Brain microvascular endothelial cell (primary cell): Measurements from ENCODE around the gene FOXL1.

Experiments
- DNase-seq: peaks from one replicate; pipeline ENCODE4 v3.0.0-alpha.2; 2020
- H3K27ac ChIP-seq: fragments of 250-450 bp; sonication (Bioruptor Pico); 2 replicates; pipeline ENCODE4 v1.5.1; 2020; ENCODE audit warnings: mild to moderate bottlenecking, moderate library complexity
- H3K27me3 ChIP-seq: fragments of 250-450 bp; sonication (Bioruptor Pico); replicated peaks from 2 replicates; pipeline ENCODE4 v1.5.1; 2020; ENCODE audit warnings: mild to moderate bottlenecking
- H3K36me3 ChIP-seq: fragments of 250-450 bp; sonication (Bioruptor Pico); replicated peaks from 2 replicates; pipeline ENCODE4 v1.5.1; 2020; ENCODE audit warnings: mild to moderate bottlenecking
- H3K4me3 ChIP-seq: 2 replicates; pipeline ENCODE4 v1.5.1; 2011; ENCODE audit warnings: low read depth, mild to moderate bottlenecking, control low read depth, low read length, moderate library complexity
- CTCF ChIP-seq: IDR thresholded peaks from 2 replicates; pipeline ENCODE4 v1.5.1; 2011; ENCODE audit warnings: low read depth, mild to moderate bottlenecking, moderate library complexity, low read length, control low read depth, inconsistent platforms; ENCODE audit errors: missing control alignments
- in situ Hi-C: cut with HindIII; loops from 2 replicates; pipeline ENCODE4 v1.10.0; 2017; ENCODE audit warnings: low sequenced_read_pairs, low pct_ligation_motif_present

Gene FOXL1

GRCh38 chr16:86537486-86537885, 40.9 kb upstream of the FOXL1 start:
- DNase-seq = no peak
- in situ Hi-C loops = no loop called here
- TF ChIP-seq CTCF = no peak
- Histone ChIP-seq H3K36me3 (peaks cover 40% of the 10 kb centered on the region), H3K4me3 (no peak overlapping the region), H3K27me3 (no peaks in the 10 kb centered on the region), H3K27ac (no peak overlapping the region)

DNA sequence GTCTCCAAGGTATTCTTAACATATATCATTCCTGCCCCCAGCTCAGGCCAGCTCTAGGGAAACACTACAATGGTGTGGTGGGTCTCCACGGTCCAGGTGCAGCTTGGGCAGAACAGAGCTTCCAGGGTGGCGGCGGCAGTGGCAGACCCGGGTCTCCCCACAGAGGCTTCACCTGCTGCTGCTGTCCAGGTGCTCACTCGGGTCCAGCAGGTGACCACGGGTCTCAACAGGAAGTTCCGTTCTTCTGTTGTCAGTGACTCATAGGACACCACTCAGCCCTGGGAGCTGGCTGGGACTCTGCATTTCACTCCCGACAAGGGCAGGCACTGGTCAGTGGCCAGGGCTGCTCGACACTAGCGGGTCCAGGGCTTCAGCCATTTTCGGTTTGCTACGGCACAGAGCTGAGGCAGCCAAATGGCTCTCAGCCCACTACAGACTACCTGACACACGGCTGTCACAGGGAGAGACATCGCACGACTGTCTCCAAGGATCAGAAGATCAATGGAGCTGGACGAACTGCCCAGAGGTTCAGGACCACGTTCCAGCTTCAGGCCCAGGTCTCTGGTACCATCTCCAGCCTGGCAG, 40.1 kb upstream of the FOXL1 start:
- TF ChIP-seq CTCF = no peak
- Histone ChIP-seq H3K27ac (no peak overlapping the region), H3K4me3 (no peak overlapping the region), H3K27me3 (no peaks in the 10 kb centered on the region), H3K36me3 (peaks cover 40% of the 10 kb centered on the region)
- DNase-seq = no peak
- in situ Hi-C loops = no loop called here

GRCh38 chr16:86540894-86541293, 37.5 kb upstream of the FOXL1 start:
- no peak overlapping the region for H3K4me3 ChIP-seq
- DNase-seq = no peak
- no peak overlapping the region for H3K27ac ChIP-seq
- no peaks in the 10 kb centered on the region for H3K27me3 ChIP-seq
- in situ Hi-C loops = no loop called here
- no peak for TF ChIP-seq CTCF
- H3K36me3 ChIP-seq = peaks cover 43% of the 10 kb centered on the region

GRCh38 chr16:86541560-86541959, 36.8 kb upstream of the FOXL1 start:
- no peak for DNase-seq
- peaks cover 46% of the 10 kb centered on the region for H3K36me3 ChIP-seq
- no peak overlapping the region for H3K27ac ChIP-seq
- H3K27me3 ChIP-seq = no peaks in the 10 kb centered on the region
- in situ Hi-C loops = no loop called here
- TF ChIP-seq CTCF = no peak
- H3K4me3 ChIP-seq = no peak overlapping the region

DNA sequence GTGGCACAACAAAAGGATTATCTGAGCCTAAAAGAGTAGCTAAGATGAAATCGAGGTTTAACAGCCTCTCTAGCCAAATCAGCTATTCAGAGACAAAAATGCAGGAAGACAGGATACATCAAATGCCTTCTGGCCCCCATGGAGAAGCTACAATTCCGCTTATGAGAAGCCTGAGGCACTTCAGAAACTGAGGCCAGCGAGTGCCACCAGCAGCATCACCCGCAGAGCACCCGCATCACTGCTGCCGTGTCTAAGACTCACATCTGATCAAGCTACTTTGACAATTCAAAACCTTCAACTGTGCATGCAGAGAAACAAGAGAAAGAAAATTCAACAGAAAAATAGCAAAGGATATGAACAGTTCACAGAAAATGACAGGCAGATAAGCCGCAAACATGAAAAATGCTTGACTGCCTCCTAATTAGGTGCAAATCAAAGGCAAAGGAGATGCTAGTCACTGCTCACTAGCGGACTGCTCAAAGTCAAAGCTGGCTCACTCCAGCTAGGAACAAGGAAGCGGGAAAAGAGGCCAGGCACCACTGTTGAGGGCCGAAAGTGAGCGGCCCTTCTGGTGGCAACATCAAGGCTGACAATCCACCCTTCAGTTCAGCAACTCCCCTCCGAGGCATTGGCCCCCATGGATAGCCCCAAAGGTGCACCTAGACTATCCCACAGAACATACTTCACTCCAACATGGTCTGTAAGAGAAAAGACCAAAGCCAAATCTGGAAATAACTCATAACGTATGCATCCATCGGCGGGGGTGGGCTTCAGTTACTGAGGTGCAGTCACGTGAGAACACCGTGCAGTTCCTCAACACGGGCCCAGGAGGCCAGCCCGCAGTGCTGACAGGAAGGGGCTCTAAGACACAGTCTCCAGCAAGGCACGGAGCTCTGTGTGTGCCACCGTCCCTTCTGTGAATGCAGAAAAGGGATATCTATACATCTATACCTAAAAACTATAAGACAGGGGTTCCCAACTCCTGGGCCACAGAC, 35.3 kb upstream of the FOXL1 start:
- H3K27me3 ChIP-seq = no peaks in the 10 kb centered on the region
- H3K4me3 ChIP-seq = no peak overlapping the region

More for the DNA sequence above, 35.3 kb upstream of the FOXL1 start:
- Histone ChIP-seq H3K27ac (no peak overlapping the region), H3K36me3 (peaks cover 38% of the 10 kb centered on the region)
- DNase-seq = no peak
- in situ Hi-C loops = no loop called here
- TF ChIP-seq CTCF = no peak
